Keratinocyte (primary cell): ENCODE data around the gene DAP3.

Experiments
- EZH2 ChIP-seq: IDR thresholded peaks from one replicate; pipeline ENCODE4 v1.6.1; 2012; ENCODE audit warnings: inconsistent platforms, mild to moderate bottlenecking, low read length, moderate library complexity
- TF ChIP-seq, protein P1 (sequence below), 3 experiments: IDR thresholded peaks in 1 of 3; conservative IDR thresholded peaks in 1 of 3; optimal IDR thresholded peaks in 1 of 3; 2 replicates in 2 of 3; 3 replicates in 1 of 3; pipeline versions ENCODE3 to v1.5.1; 2011; ENCODE audit warnings: low read length in 3 of 3, mild to moderate bottlenecking in 3 of 3, moderate library complexity in 2 of 3, control low read depth in 1 of 3, inconsistent platforms in 1 of 3; ENCODE audit not compliant: insufficient read depth in 2 of 3; ENCODE audit errors: extremely low read depth in 1 of 3

DNA sequence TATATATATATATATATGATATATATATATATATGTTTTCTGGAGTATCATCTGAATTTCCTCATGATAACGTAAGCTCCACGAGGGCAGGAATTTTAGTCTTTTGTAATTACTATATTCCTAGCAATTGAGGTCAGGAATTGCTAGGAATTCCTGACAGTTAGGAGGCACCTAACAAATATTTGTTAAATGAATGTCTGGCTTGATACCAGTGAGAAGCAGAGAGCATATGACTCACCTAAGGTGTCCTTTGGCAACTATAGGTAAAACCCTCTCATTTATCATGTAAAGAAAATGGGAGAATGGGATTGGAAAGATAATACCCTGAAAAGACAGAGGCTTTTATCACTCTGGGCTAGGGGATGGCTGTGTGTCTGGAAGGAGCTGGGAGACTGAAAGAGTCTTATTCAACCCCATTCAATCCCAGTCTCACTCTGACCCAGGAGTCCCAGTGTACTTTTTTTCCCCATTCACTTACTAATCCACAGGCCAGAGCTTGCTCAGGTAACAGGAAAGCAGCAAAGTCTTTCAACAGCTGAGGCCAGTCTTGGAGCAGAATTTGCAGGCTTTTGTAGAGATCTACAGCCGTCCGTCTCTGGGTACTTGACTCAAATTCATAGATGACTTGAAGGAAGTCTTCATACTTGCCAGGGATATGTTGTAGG lies 71.2 kb downstream of the DAP3 start:
- TF ChIP-seq, protein P1, sequence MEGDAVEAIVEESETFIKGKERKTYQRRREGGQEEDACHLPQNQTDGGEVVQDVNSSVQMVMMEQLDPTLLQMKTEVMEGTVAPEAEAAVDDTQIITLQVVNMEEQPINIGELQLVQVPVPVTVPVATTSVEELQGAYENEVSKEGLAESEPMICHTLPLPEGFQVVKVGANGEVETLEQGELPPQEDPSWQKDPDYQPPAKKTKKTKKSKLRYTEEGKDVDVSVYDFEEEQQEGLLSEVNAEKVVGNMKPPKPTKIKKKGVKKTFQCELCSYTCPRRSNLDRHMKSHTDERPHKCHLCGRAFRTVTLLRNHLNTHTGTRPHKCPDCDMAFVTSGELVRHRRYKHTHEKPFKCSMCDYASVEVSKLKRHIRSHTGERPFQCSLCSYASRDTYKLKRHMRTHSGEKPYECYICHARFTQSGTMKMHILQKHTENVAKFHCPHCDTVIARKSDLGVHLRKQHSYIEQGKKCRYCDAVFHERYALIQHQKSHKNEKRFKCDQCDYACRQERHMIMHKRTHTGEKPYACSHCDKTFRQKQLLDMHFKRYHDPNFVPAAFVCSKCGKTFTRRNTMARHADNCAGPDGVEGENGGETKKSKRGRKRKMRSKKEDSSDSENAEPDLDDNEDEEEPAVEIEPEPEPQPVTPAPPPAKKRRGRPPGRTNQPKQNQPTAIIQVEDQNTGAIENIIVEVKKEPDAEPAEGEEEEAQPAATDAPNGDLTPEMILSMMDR (optimal IDR thresholded peaks at IDR 0.05 in 1 of 3, IDR thresholded peaks at IDR 0.05 in 1 of 3, conservative IDR thresholded peaks at IDR 0.05 in 1 of 3; ENCODE audit: extremely low read depth in 1 of 3, insufficient read depth in 2 of 3, low read length in 3 of 3), result no peak
- TF ChIP-seq EZH2, result no peak
